Smooth muscle cell (in vitro differentiated cells): Measurements from ENCODE around the gene LLGL2. TPM values are rescaled to one million over a fixed set of nuclear protein-coding genes. Genes with fewer than 3 reads are reported as not detected.
A peak's percentile ranks its signal among the peaks of the same experiment; 100 is the strongest.

ENCODE experiments used
- DNase-seq: peaks from one replicate; lab custom pipeline; 2025; ENCODE audit not compliant: unreplicated experiment; lab: John Stamatoyannopoulos, UW
- H2AFZ ChIP-seq: fragments of 200-600 bp; sonication (generic); 2 replicates; pipeline ENCODE4 v1.6.0; 2016; ENCODE audit warnings: antibody characterized with exemption, low read depth, mild to moderate bottlenecking
- H3F3A ChIP-seq: fragments of 200-600 bp; sonication (generic); 2 replicates; pipeline ENCODE4 v1.6.0; 2017; ENCODE audit warnings: antibody characterized with exemption, low read depth
- H3K27ac ChIP-seq: fragments of 200-600 bp; sonication (generic); 2 replicates; pipeline ENCODE4 v1.5.1; 2016; ENCODE audit warnings: low read depth, mild to moderate bottlenecking
- H3K27me3 ChIP-seq: fragments of 200-600 bp; sonication (generic); 2 replicates; pipeline ENCODE4 v1.6.1; 2016; ENCODE audit warnings: low read depth, mild to moderate bottlenecking
- H3K36me3 ChIP-seq: fragments of 200-600 bp; sonication (generic); 2 replicates; pipeline ENCODE4 v1.5.1; 2016; ENCODE audit warnings: low read depth
- H3K4me1 ChIP-seq: fragments of 200-600 bp; sonication (generic); 2 replicates; pipeline ENCODE4 v1.5.1; 2016; ENCODE audit warnings: low read depth
- H3K4me2 ChIP-seq: fragments of 200-600 bp; sonication (generic); 2 replicates; pipeline ENCODE4 v1.6.0; 2016; ENCODE audit warnings: mild to moderate bottlenecking
- H3K4me3 ChIP-seq: fragments of 200-600 bp; sonication (generic); 2 replicates; pipeline ENCODE4 v1.5.1; 2016; ENCODE audit warnings: mild to moderate bottlenecking
- H3K79me2 ChIP-seq: fragments of 200-600 bp; sonication (generic); 2 replicates; pipeline ENCODE4 v1.6.0; 2016; ENCODE audit warnings: low read depth, mild to moderate bottlenecking
- H3K9ac ChIP-seq: fragments of 200-600 bp; sonication (generic); 2 replicates; pipeline ENCODE4 v1.6.0; 2016; ENCODE audit warnings: low read depth
- H3K9me3 ChIP-seq: fragments of 200-600 bp; sonication (generic); replicated peaks from 2 replicates; pipeline ENCODE4 v1.5.1; 2016; ENCODE audit warnings: low read depth
- H4K20me1 ChIP-seq: fragments of 200-600 bp; sonication (generic); 2 replicates; pipeline ENCODE4 v1.6.0; 2016; ENCODE audit warnings: low read depth
- WGBS: methylation state at CpG from one replicate; pipeline ENCODE4 v1.1.7; 2016; ENCODE audit warnings: low lambda C conversion rate; 5-methylcytosine and 5-hydroxymethylcytosine counted together
- polyA plus RNA-seq: library from polyadenylated mRNA; unstranded; fragments of >200 nt; fragmentation: Nextera tagmentation; extraction: Ambion mirVana; gene quantifications from 2 replicates; pipeline ENCODE4 v1.2.1, GENCODE V29; 2016
- total RNA-seq: library from RNA; depleted of rRNA; stranded (reverse); fragments of >200 nt; gene quantifications from 2 replicates; pipeline ENCODE4 v1.2.3, GENCODE V29; 2014
- TF ChIP-seq, protein P1 (sequence below): fragments of 200-600 bp; sonication (generic); IDR thresholded peaks from 2 replicates; pipeline ENCODE4 v1.5.1; 2017; ENCODE audit warnings: borderline replicate concordance, mild to moderate bottlenecking, antibody characterized with exemption; ENCODE audit not compliant: insufficient read depth, poor library complexity, severe bottlenecking

Gene LLGL2
- total and polyA plus RNA-seq, 2 experiments from 2014 or later: 9.9 to 12.7 TPM

DNA sequence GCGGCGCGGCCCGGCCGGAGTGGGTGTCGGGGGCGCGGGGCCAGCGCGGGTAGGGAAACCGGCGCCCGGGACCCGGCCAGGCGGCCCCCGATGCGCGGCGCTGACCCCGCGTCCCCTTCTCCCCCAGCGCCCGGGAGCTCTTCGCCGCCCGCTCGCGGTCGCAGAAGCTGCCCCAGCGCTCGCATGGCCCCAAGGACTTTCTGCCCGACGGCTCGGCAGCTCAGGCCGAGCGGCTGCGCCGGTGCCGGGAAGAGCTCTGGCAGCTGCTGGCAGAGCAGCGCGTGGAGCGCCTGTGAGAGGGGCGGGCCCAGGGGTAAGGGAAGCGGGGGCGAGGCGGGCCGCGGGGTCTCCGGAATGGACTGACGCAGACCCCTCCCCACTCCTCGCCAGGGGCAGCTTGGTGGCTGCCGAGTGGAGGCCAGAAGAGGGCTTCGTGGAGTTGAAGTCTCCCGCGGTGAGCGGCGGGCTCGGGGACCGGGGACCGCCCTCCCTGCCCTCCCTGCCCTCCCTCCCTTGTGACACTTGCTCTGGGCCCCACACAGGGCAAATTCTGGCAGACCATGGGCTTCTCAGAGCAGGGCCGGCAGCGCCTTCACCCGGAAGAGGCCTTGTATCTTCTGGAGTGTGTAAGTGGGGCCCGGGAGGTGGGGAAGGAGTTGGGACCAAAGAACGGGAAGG lies 8.7 kb upstream of the LLGL2 start:
- DNase-seq: peak; percentile 40
- 0% methylated on average over 31 of the region's 65 CpGs for WGBS
- Histone ChIP-seq H2AFZ (peak overlapping the region; percentile 89), H3K79me2 (peaks cover 15% of the 10 kb centered on the region), H3K27me3 (no peaks in the 10 kb centered on the region), H3K4me2 (peak overlapping the region; percentile 99), H3K9me3 (no peaks in the 10 kb centered on the region), H3F3A (no peaks in the 10 kb centered on the region), H3K9ac (no peak overlapping the region), H3K36me3 (no peaks in the 10 kb centered on the region), H4K20me1 (peaks cover 32% of the 10 kb centered on the region), H3K27ac (no peak overlapping the region), H3K4me3 (peak overlapping the region; percentile 94), H3K4me1 (peaks cover 18% of the 10 kb centered on the region)
- TF ChIP-seq, protein P1, sequence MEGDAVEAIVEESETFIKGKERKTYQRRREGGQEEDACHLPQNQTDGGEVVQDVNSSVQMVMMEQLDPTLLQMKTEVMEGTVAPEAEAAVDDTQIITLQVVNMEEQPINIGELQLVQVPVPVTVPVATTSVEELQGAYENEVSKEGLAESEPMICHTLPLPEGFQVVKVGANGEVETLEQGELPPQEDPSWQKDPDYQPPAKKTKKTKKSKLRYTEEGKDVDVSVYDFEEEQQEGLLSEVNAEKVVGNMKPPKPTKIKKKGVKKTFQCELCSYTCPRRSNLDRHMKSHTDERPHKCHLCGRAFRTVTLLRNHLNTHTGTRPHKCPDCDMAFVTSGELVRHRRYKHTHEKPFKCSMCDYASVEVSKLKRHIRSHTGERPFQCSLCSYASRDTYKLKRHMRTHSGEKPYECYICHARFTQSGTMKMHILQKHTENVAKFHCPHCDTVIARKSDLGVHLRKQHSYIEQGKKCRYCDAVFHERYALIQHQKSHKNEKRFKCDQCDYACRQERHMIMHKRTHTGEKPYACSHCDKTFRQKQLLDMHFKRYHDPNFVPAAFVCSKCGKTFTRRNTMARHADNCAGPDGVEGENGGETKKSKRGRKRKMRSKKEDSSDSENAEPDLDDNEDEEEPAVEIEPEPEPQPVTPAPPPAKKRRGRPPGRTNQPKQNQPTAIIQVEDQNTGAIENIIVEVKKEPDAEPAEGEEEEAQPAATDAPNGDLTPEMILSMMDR: no peak

DNA sequence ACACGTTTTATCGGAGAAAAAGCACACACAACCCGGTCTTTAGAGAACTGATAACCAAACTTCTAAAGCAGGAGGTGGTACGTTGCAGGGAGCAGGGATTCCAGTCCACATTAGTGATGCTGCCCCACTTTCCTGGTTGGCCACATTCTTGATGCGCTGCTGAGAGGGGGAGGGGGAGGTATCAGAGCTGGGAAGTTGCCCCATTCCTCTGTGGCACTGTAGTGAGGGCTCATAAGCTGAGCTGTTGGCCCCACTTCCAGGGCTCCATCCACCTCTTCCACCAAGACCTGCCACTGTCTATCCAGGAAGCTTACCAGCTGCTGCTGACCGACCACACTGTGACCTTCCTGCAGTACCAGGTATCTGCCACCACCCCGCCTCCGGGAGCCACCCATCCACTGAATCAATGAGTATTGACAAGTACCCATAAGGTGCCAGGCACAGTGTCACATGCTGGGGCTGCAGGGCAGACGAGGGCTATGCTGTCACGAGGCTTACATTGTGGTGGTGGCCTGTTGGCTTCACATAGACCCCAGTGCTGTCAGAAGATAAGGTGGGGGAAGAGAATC lies 8.1 kb upstream of the LLGL2 start:
- H3K4me2 ChIP-seq: peak overlapping the region; percentile 99
- peak overlapping the region; percentile 89 for H2AFZ ChIP-seq
- H3F3A ChIP-seq: no peaks in the 10 kb centered on the region
- peaks cover 15% of the 10 kb centered on the region for H3K79me2 ChIP-seq
- H3K9me3 ChIP-seq: no peaks in the 10 kb centered on the region
- WGBS: 38% methylated on average over 10 of the region's 10 CpGs
- TF ChIP-seq, protein P1: no peak
- no peak overlapping the region for H3K9ac ChIP-seq
- H3K27me3 ChIP-seq: no peaks in the 10 kb centered on the region
- peaks cover 25% of the 10 kb centered on the region for H4K20me1 ChIP-seq
- peak overlapping the region; percentile 94 for H3K4me3 ChIP-seq
- H3K27ac ChIP-seq: no peak overlapping the region
- peaks cover 18% of the 10 kb centered on the region for H3K4me1 ChIP-seq
- H3K36me3 ChIP-seq: no peaks in the 10 kb centered on the region
- no peak for DNase-seq

DNA sequence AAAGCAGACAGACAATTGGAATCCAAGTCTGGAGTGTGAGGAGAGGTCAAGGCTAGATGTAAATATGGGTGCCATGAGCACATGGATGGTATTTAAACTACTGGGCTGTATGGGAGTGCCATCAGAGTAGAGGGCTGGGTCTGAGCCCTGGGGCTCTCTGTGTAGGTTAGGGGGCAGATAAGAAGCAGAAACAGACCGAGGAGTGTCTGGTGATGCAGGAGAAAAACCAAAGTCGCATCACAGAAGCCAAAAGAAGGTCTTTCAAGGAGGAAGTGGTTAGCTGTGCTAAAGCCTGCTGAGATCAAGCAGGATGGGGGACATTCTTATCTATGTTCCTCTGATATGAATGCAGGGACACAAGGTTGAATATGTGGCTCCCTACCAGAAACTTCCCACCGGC lies 7.3 kb upstream of the LLGL2 start:
- Histone ChIP-seq H3K27me3 (no peaks in the 10 kb centered on the region), H3K79me2 (peaks cover 15% of the 10 kb centered on the region), H3K9me3 (no peaks in the 10 kb centered on the region), H3K36me3 (no peaks in the 10 kb centered on the region), H4K20me1 (peaks cover 17% of the 10 kb centered on the region), H3F3A (no peaks in the 10 kb centered on the region), H3K9ac (no peak overlapping the region), H3K4me2 (no peak overlapping the region), H3K4me3 (no peak overlapping the region), H2AFZ (no peak overlapping the region), H3K27ac (no peak overlapping the region), H3K4me1 (peaks cover 18% of the 10 kb centered on the region)
- 81% methylated on average over 3 of the region's 3 CpGs for WGBS
- DNase-seq: no peak
- TF ChIP-seq, protein P1: no peak
